K562 (cell line): ENCODE measurements around the gene ZNF273. TPM values are rescaled to one million over a fixed set of nuclear protein-coding genes. Genes with fewer than 3 reads are reported as not detected.

Source experiments
- ATAC-seq: fragments of 200-7000 bp; cut with Tn5 transposase; 3 replicates; pipeline ENCODE4 v1.9.1; 2020; ENCODE audit warnings: moderate library complexity
- BruUV-seq: library from RNA; stranded (reverse); fragments of 400-500 nt; replicated peaks from 2 replicates; lab custom pipeline; 2021; lab: Mats Ljungman, UMichigan
- CTCF ChIA-PET: fragments of 300-600 bp; formaldehyde crosslinking; extraction: SDS; loops from one replicate; lab custom pipeline; 2021; ENCODE audit warnings: low intra/inter-chr PET ratio; lab: Yijun Ruan, JAX
- POLR2A ChIA-PET: fragments of 300-600, 350-650 bp; sonication (Branson Sonifier 250); formaldehyde crosslinking; extraction: SDS; loops from one replicate; lab custom pipeline; 2021; ENCODE audit warnings: antibody characterized with exemption, inconsistent platforms; lab: Yijun Ruan, JAX
- DNase-seq, 4 experiments: peaks; one replicate each; pipeline versions ENCODE4 v3.0.0 to v3.0.0-alpha.2; 2011 to 2018; ENCODE audit warnings: low spot score in 3 of 4, mixed read lengths in 3 of 4; ENCODE audit errors: extremely low read depth in 1 of 4
- FAIRE-seq: peaks from 2 replicates; lab custom pipeline; 2011; peaks lifted over from hg19 to GRCh38; lab: Jason Lieb, UNC
- H2AFZ ChIP-seq: 2 replicates; pipeline ENCODE4 v1.6.0; 2011; ENCODE audit warnings: low read depth, low read length, control low read depth, inconsistent platforms
- H3K27ac ChIP-seq: fragments of 200-600 bp; 3 replicates; pipeline ENCODE4 v1.8.0; 2011; ENCODE audit warnings: low read depth, mild to moderate bottlenecking, control low read depth, inconsistent platforms, low read length, moderate library complexity, mixed read lengths; ENCODE audit errors: extremely low read depth
- H3K27me3 ChIP-seq, 2 experiments: fragments of 300-600 bp in 1 of 2; 2 replicates in 1 of 2; 3 replicates in 1 of 2; pipeline versions ENCODE4 v1.6.0 to v1.8.0; 2011; ENCODE audit warnings: inconsistent platforms in 2 of 2, low read length in 2 of 2, mild to moderate bottlenecking in 1 of 2, mixed read lengths in 1 of 2, moderate library complexity in 1 of 2; ENCODE audit not compliant: control insufficient read depth in 2 of 2, insufficient read depth in 2 of 2
- H3K36me3 ChIP-seq: fragments of 300-600 bp; 3 replicates; pipeline ENCODE4 v1.8.0; 2011; ENCODE audit warnings: mild to moderate bottlenecking, low read length, inconsistent platforms; ENCODE audit not compliant: control insufficient read depth, insufficient read depth
- H3K4me1 ChIP-seq, 2 experiments: fragments of 200-600 bp in 1 of 2; replicated peaks in 1 of 2; 2 replicates in 1 of 2; 3 replicates in 1 of 2; pipeline versions ENCODE4 v1.5.1 to v1.8.0; 2011; ENCODE audit warnings: inconsistent platforms in 2 of 2, low read length in 2 of 2, mild to moderate bottlenecking in 1 of 2, mixed read lengths in 1 of 2, moderate library complexity in 1 of 2; ENCODE audit not compliant: control insufficient read depth in 2 of 2, insufficient read depth in 2 of 2
- H3K4me2 ChIP-seq: 2 replicates; pipeline ENCODE4 v1.6.1; 2011; ENCODE audit warnings: low read length, control low read depth, inconsistent platforms, mixed read lengths; ENCODE audit not compliant: insufficient read depth
- H3K4me3 ChIP-seq: fragments of 200-600 bp; sonication (generic), shearing (Covaris generic); 2 replicates; pipeline ENCODE4 v1.5.1; 2016; ENCODE audit warnings: control low read depth, inconsistent platforms
- H3K79me2 ChIP-seq: fragments of 200-600 bp; 3 replicates; pipeline ENCODE4 v1.8.0; 2011; ENCODE audit warnings: low read length, inconsistent platforms; ENCODE audit not compliant: control insufficient read depth, insufficient read depth
- H3K9ac ChIP-seq, 2 experiments: 2 replicates each; pipeline versions ENCODE4 v1.6.0 to v1.6.1; 2011; ENCODE audit warnings: low read depth in 2 of 2, low read length in 2 of 2, control low read depth in 1 of 2, inconsistent platforms in 1 of 2, mild to moderate bottlenecking in 1 of 2, mixed read lengths in 1 of 2; ENCODE audit not compliant: insufficient read depth in 1 of 2
- H3K9me1 ChIP-seq: one replicate; pipeline ENCODE4 v1.6.0; 2011; ENCODE audit warnings: inconsistent platforms, mild to moderate bottlenecking, low read length, moderate library complexity; ENCODE audit not compliant: control insufficient read depth, insufficient read depth
- H3K9me3 ChIP-seq: replicated peaks from 2 replicates; pipeline ENCODE4 v1.5.1; 2011; ENCODE audit warnings: low read depth, low read length, inconsistent platforms; ENCODE audit not compliant: control insufficient read depth, insufficient read depth
- H4K20me1 ChIP-seq: replicated peaks from 2 replicates; pipeline ENCODE4 v1.6.1; 2011; ENCODE audit warnings: low read length, inconsistent platforms, mixed read lengths; ENCODE audit not compliant: control insufficient read depth, insufficient read depth
- ARID1B ChIP-seq: fragments of 450-650 bp; IDR thresholded peaks from 2 replicates; pipeline ENCODE4 v1.6.1; 2016; ENCODE audit warnings: antibody characterized with exemption, mild to moderate bottlenecking, inconsistent platforms
- CBX1 ChIP-seq: sonication (generic); IDR thresholded peaks from 2 replicates; pipeline ENCODE4 v1.6.1; 2016; ENCODE audit warnings: antibody characterized with exemption, low read depth, mild to moderate bottlenecking
- CSDE1 ChIP-seq, 2 experiments: fragments of 450-650 bp; IDR thresholded peaks; 2 replicates each; pipeline ENCODE4 v1.6.1; 2016; ENCODE audit warnings: mild to moderate bottlenecking in 1 of 2
- NFIC ChIP-seq: fragments of 450-650 bp; IDR thresholded peaks from 2 replicates; pipeline ENCODE4 v1.6.1; 2017; ENCODE audit warnings: mild to moderate bottlenecking, inconsistent platforms
- SETDB1 ChIP-seq: IDR thresholded peaks from one replicate; pipeline ENCODE4 v1.6.1; 2012; ENCODE audit warnings: low read length, control low read depth, inconsistent platforms
- ZEB2 ChIP-seq: fragments of 450-650 bp; IDR thresholded peaks from 2 replicates; pipeline ENCODE4 v1.6.1; 2016
- WGBS: fragments of 100-300 bp; shearing (Covaris generic); methylation state at CpG from one replicate; pipeline ENCODE4 v1.1.6; 2016; ENCODE audit warnings: low coverage, mixed read lengths; ENCODE audit not compliant: insufficient coverage; ENCODE audit errors: missing lambda C conversion rate; 5-methylcytosine and 5-hydroxymethylcytosine counted together
- in situ Hi-C: fragments of 300-500 bp; cut with MboI; formaldehyde crosslinking; loops from 4 replicates; pipeline ENCODE4 v1.15.0; 2018; ENCODE audit warnings: inconsistent platforms, mixed read lengths
- intact Hi-C: fragments of 100-400 bp; cut with micrococcal nuclease; formaldehyde crosslinking; loops from 2 replicates; pipeline ENCODE4 v1.14.2; 2022
- polyA plus RNA-seq, 8 experiments: library from polyadenylated mRNA; depleted of rRNA in 4 of 8; stranded (reverse) in 5 of 8; unstranded in 3 of 8; fragments of >200 nt; fragmentation: Nextera tagmentation in 2 of 8; fragmentation: Illumina TruSeq in 1 of 8; extraction: Ambion mirVana in 2 of 8; extraction: Trizol in 1 of 8; gene quantifications; 2 replicates each; pipeline versions ENCODE4 v1.2.1 to v1.2.3, GENCODE V29; 2011 to 2014; ENCODE audit warnings: inconsistent platforms in 1 of 8, missing spikeins in 1 of 8
- total RNA-seq, 7 experiments: library from RNA; depleted of rRNA in 6 of 7; stranded (reverse); fragments of >200 nt in 6 of 7; fragmentation: Illumina TruSeq in 2 of 7; extraction: Trizol in 2 of 7; gene quantifications; 2 replicates each; pipeline versions ENCODE4 v1.2.1 to v1.2.3, GENCODE V29; 2011 to 2021; ENCODE audit warnings: low replicate concordance in 1 of 7
- TF ChIP-seq, protein P1 (sequence below): fragments of 250-450 bp; sonication (Bioruptor Pico); IDR thresholded peaks from 2 replicates; pipeline ENCODE4 v1.5.0; 2021; ENCODE audit warnings: mild to moderate bottlenecking, moderate library complexity
- TF ChIP-seq, protein P2 (sequence below): fragments of 200-800 bp; sonication (Bioruptor generic); IDR thresholded peaks from 2 replicates; pipeline ENCODE4 v1.6.1; 2017; ENCODE audit warnings: missing genetic modification characterization, missing compliant biosample characterization

ZNF273 gene
- total and polyA plus RNA-seq, 9 of the 15 experiments (the other 6 are each of a cell fraction or from before 2014, with no cell fraction given), result 13.3 to 37.0 (median 20.7) TPM

DNA sequence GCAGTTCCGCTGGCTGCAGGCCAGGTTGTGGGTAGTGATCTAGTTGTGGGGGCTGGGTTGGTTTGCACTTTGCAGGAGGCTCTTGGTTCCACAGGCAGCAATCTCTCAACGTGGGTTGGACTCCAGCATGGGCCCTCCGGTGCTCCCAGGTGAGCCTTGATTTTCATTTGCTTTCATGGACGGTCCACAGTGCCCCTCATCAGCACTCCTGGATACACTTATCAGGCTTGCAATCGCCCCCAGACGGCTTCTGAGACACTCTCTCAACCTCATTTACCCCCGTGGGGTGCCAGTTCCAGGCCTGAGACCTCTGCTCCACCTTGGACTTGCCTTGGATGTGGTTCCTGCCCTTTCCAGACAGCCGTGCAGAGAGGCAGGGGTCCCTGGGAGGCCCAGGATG, 31.3 kb upstream of the ZNF273 start:
- Histone ChIP-seq H3K27ac (no peak overlapping the region), H3K79me2 (no peaks in the 10 kb centered on the region), H3K4me3 (no peak overlapping the region), H3K9ac (no peak overlapping the region), H2AFZ (no peak overlapping the region), H3K9me3 (peaks cover 5% of the 10 kb centered on the region), H3K36me3 (no peaks in the 10 kb centered on the region), H4K20me1 (no peaks in the 10 kb centered on the region), H3K4me2 (no peak overlapping the region), H3K4me1 (peaks cover 0 to 7% of the 10 kb centered on the region in 2 experiments; a peak in 1 of 5 replicates), H3K9me1 (no peaks in the 10 kb centered on the region), H3K27me3 (no peaks in the 10 kb centered on the region; a peak in 2 of 5 replicates)
- no TSS peak for BruUV-seq
- intact Hi-C loops (no loop called here), in situ Hi-C loops (no loop called here)
- WGBS, result 22% methylated on average over 8 of the region's 8 CpGs
- TF ChIP-seq NFIC (peak; percentile 29; the same call in 1 of the 2 replicates), SETDB1 (no peak)
- DNase-seq (no peak), FAIRE-seq (no peak), ATAC-seq (no peak)
- POLR2A ChIA-PET, result no interaction called here
- CTCF ChIA-PET, result no interaction called here

DNA sequence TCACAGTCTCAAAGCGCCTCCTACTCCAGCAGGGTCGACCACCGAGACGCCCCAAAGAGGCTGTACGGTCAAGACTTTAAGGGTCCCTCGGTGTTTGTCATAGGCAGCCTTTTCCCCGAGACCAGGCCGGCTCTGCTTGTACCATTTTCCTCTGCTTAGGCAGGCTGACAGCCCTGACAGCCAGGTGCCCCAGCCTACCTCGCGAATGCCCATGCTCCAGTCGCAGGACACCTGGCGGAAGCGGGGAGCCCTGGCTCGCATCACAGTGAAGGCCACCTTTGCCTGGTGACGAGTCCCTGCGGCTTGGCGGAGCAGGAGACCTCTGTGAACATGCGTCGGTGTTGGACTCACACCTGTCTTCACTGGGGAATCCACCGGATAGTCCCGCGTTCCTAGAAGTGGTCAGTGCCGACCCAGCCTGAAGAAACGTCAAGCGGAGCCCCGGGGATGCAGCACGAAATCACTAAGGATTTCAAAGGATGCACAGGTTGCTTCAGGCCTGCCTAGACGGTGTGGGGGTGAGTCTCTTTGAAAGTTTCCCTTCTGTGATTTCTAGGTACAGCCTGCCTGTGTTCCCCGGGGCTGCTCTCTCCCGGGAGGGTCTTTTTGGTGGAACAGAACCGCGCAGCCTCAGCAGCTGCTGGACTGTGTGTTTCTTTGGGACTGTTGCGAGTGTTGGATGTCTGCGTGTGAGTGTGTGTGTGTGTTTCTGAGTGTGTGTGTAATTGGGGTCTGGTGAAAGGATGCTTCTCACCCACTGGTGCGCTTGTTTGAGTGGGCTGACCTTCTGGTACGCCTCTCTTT, 30.5 kb upstream of the ZNF273 start:
- Histone ChIP-seq H3K79me2 (no peaks in the 10 kb centered on the region), H3K27me3 (no peaks in the 10 kb centered on the region; a peak in 2 of 5 replicates), H3K9me3 (peaks cover 5% of the 10 kb centered on the region), H3K9ac (no peak overlapping the region), H3K9me1 (no peaks in the 10 kb centered on the region), H3K4me2 (no peak overlapping the region), H4K20me1 (no peaks in the 10 kb centered on the region), H3K36me3 (no peaks in the 10 kb centered on the region), H3K4me1 (peaks cover 0 to 10% of the 10 kb centered on the region in 2 experiments; a peak in 1 of 5 replicates), H2AFZ (0 out of 2 replicates have a peak overlapping the region, but pooled peaks have one; percentile 3), H3K4me3 (no peak overlapping the region), H3K27ac (no peak overlapping the region)
- TF ChIP-seq CSDE1 (IDR thresholded peaks at IDR 0.05), result no peak
- TF ChIP-seq ZEB2, result no peak
- TF ChIP-seq, protein P1, sequence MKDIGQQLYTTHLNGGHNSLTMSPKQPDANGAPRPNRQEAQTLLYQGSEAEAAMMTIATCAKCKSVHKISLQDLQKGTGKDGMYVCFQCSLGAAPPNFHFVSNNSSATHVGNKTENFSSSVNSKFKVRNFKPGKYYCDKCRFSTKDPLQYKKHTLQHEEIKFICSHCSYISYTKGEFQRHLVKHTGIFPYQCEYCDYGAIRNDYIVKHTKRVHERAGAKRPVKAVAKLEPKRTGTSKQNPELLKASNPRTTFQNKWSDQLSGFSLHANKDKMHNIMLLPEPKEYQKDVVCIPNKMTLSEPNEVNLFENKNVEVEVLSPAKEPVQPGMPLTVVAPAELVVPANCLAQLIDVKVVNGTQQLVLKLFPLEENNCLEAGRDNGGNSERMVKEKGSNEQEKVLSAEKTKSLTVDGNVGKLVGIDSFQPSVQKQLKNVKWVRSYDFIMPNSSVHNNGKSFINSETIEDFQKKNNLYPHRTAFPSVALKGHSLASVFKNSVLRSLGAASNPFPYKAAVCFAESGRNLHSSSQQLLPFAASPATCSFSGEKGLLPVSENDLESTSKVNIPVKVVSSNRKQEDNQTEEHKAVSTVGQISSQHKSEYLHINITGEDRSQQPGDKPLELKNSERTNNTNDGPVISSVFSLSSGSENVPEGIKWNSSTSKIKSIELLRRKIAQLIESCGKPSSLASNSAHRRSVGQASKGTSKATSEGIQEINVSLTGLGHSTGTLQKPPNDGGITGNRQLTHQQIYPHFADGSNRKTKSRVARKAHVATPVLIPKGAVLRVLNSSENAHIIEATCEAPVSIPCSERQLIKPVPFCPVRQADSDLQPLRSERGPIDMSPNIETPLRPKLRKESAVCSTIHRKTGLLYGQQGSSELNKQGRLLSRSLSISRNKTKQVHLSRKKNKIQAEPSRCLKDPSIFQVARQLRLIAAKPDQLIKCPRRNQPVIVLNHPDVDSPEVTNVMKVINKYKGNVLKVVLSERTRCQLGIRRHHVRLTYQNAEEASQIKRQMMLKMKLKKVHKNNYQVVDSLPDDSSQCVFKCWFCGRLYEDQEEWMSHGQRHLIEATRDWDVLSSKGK, result no peak
- no peak for TF ChIP-seq CBX1
- TF ChIP-seq, protein P2, sequence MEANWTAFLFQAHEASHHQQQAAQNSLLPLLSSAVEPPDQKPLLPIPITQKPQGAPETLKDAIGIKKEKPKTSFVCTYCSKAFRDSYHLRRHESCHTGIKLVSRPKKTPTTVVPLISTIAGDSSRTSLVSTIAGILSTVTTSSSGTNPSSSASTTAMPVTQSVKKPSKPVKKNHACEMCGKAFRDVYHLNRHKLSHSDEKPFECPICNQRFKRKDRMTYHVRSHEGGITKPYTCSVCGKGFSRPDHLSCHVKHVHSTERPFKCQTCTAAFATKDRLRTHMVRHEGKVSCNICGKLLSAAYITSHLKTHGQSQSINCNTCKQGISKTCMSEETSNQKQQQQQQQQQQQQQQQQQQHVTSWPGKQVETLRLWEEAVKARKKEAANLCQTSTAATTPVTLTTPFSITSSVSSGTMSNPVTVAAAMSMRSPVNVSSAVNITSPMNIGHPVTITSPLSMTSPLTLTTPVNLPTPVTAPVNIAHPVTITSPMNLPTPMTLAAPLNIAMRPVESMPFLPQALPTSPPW (CRISPR knock-in tag), result no peak
- no peak for TF ChIP-seq ARID1B
- CTCF ChIA-PET, result no interaction called here
- FAIRE-seq, result no peak
- BruUV-seq, result no TSS peak
- WGBS, result 35% methylated on average over 35 of the region's 36 CpGs
- POLR2A ChIA-PET, result no interaction called here
- in situ Hi-C loops (no loop called here), intact Hi-C loops (no loop called here)
- no peak for ATAC-seq
- no peak for DNase-seq
